ENCODE results near the gene DHPS.
"Not testable (repeated sequence)": the region's sequence is repeated elsewhere in the genome, so short reads cannot be mapped to it uniquely, and the experiment has no call there.

Gene DHPS

GRCh38 chr19:12715929-12716328, 34.2 kb upstream of the DHPS start:
- H3K27ac Mint-ChIP-seq = no peak overlapping the region
- H3K4me1 Mint-ChIP-seq (ENCODE audit: low read depth) = peaks cover 18% of the 10 kb centered on the region
- intact Hi-C loops (cut with micrococcal nuclease) = no loop called here
- H3K9me3 Mint-ChIP-seq = no peaks in the 10 kb centered on the region
- H3K4me3 Mint-ChIP-seq = no peak overlapping the region
- peaks cover 86% of the 10 kb centered on the region for H3K36me3 Mint-ChIP-seq (ENCODE audit: low read depth)
- H3K27me3 Mint-ChIP-seq = no peaks in the 10 kb centered on the region

GRCh38 chr19:12715102-12715501, 33.4 kb upstream of the DHPS start:
- no peaks in the 10 kb centered on the region for H3K9me3 Mint-ChIP-seq
- H3K36me3 Mint-ChIP-seq (ENCODE audit: low read depth) = peaks cover 88% of the 10 kb centered on the region
- H3K4me1 Mint-ChIP-seq (ENCODE audit: low read depth) = peaks cover 12% of the 10 kb centered on the region
- no peak overlapping the region for H3K27ac Mint-ChIP-seq
- H3K27me3 Mint-ChIP-seq = no peaks in the 10 kb centered on the region
- H3K4me3 Mint-ChIP-seq = no peak overlapping the region
- intact Hi-C loops (cut with micrococcal nuclease) = no loop called here

GRCh38 chr19:12713304-12713703, 31.6 kb upstream of the DHPS start:
- H3K36me3 Mint-ChIP-seq (ENCODE audit: low read depth) = peaks cover 95% of the 10 kb centered on the region
- H3K4me3 Mint-ChIP-seq; H3K27me3 Mint-ChIP-seq; intact Hi-C loops (cut with micrococcal nuclease); H3K9me3 Mint-ChIP-seq; H3K27ac Mint-ChIP-seq; H3K4me1 Mint-ChIP-seq (ENCODE audit: low read depth): not testable (repeated sequence)

- H3K27ac Mint-ChIP-seq; H3K9me3 Mint-ChIP-seq; intact Hi-C loops (cut with micrococcal nuclease); H3K27me3 Mint-ChIP-seq; H3K4me1 Mint-ChIP-seq (ENCODE audit: low read depth); H3K4me3 Mint-ChIP-seq: not testable (repeated sequence)
- H3K36me3 Mint-ChIP-seq (ENCODE audit: low read depth) = peaks cover 98% of the 10 kb centered on the region
Measured at GRCh38 chr19:12712077-12712476, 30.4 kb upstream of the DHPS start.

- Mint-ChIP-seq H3K4me1 (ENCODE audit: low read depth) (no peaks in the 10 kb centered on the region), H3K36me3 (ENCODE audit: low read depth) (peaks cover 98% of the 10 kb centered on the region), H3K27me3 (no peaks in the 10 kb centered on the region), H3K27ac (no peak overlapping the region), H3K9me3 (no peaks in the 10 kb centered on the region), H3K4me3 (no peak overlapping the region)
- intact Hi-C loops (cut with micrococcal nuclease) = no loop called here
Measured at GRCh38 chr19:12711187-12711586, 29.5 kb upstream of the DHPS start.

- Mint-ChIP-seq H3K9me3 (no peaks in the 10 kb centered on the region), H3K4me3 (no peak overlapping the region), H3K27ac (no peak overlapping the region), H3K36me3 (ENCODE audit: low read depth) (peaks cover 98% of the 10 kb centered on the region), H3K27me3 (no peaks in the 10 kb centered on the region), H3K4me1 (ENCODE audit: low read depth) (no peaks in the 10 kb centered on the region)
- intact Hi-C loops (cut with micrococcal nuclease) = no loop called here
Measured at GRCh38 chr19:12708641-12709040, 27.0 kb upstream of the DHPS start.

- H3K4me3 Mint-ChIP-seq = no peak overlapping the region
- no peak overlapping the region for H3K27ac Mint-ChIP-seq
- H3K36me3 Mint-ChIP-seq (ENCODE audit: low read depth) = peaks cover 100% of the 10 kb centered on the region
- intact Hi-C loops (cut with micrococcal nuclease) = no loop called here
- H3K9me3 Mint-ChIP-seq = no peaks in the 10 kb centered on the region
- H3K4me1 Mint-ChIP-seq (ENCODE audit: low read depth) = no peaks in the 10 kb centered on the region
- no peaks in the 10 kb centered on the region for H3K27me3 Mint-ChIP-seq
Measured at GRCh38 chr19:12706332-12706718, 24.6 kb upstream of the DHPS start.

- intact Hi-C loops (cut with micrococcal nuclease) = no loop called here
- H3K36me3 Mint-ChIP-seq (ENCODE audit: low read depth) = peaks cover 100% of the 10 kb centered on the region
Measured at GRCh38 chr19:12705654-12706331, 24.1 kb upstream of the DHPS start.

GRCh38 chr19:12705169-12705568, 23.5 kb upstream of the DHPS start:
- intact Hi-C loops (cut with micrococcal nuclease) = no loop called here
- no peaks in the 10 kb centered on the region for H3K9me3 Mint-ChIP-seq
- no peaks in the 10 kb centered on the region for H3K4me1 Mint-ChIP-seq (ENCODE audit: low read depth)
- H3K36me3 Mint-ChIP-seq (ENCODE audit: low read depth) = peaks cover 100% of the 10 kb centered on the region
- no peaks in the 10 kb centered on the region for H3K27me3 Mint-ChIP-seq
- H3K27ac Mint-ChIP-seq = no peak overlapping the region
- no peak overlapping the region for H3K4me3 Mint-ChIP-seq

More at GRCh38 chr19:12705654-12706331, 24.1 kb upstream of the DHPS start:
- Mint-ChIP-seq H3K4me3 (no peak overlapping the region), H3K27me3 (no peaks in the 10 kb centered on the region), H3K9me3 (no peaks in the 10 kb centered on the region), H3K27ac (no peak overlapping the region), H3K4me1 (ENCODE audit: low read depth) (no peaks in the 10 kb centered on the region)

GRCh38 chr19:12703046-12703445, 21.4 kb upstream of the DHPS start:
- no peaks in the 10 kb centered on the region for H3K9me3 Mint-ChIP-seq
- no peak overlapping the region for H3K4me3 Mint-ChIP-seq
- H3K27me3 Mint-ChIP-seq = no peaks in the 10 kb centered on the region
- H3K27ac Mint-ChIP-seq = no peak overlapping the region
- intact Hi-C loops (cut with micrococcal nuclease) = no loop called here
- H3K4me1 Mint-ChIP-seq (ENCODE audit: low read depth) = peaks cover 9% of the 10 kb centered on the region
- peaks cover 98% of the 10 kb centered on the region for H3K36me3 Mint-ChIP-seq (ENCODE audit: low read depth)

- intact Hi-C loops (cut with micrococcal nuclease) = no loop called here
Measured at GRCh38 chr19:12701596-12702282, 20.1 kb upstream of the DHPS start.

GRCh38 chr19:12698138-12698537, 16.5 kb upstream of the DHPS start:
- no peaks in the 10 kb centered on the region for H3K27me3 Mint-ChIP-seq
- H3K36me3 Mint-ChIP-seq (ENCODE audit: low read depth) = peaks cover 51% of the 10 kb centered on the region
- no peaks in the 10 kb centered on the region for H3K9me3 Mint-ChIP-seq
- peaks cover 10% of the 10 kb centered on the region for H3K4me1 Mint-ChIP-seq (ENCODE audit: low read depth)
- H3K27ac Mint-ChIP-seq = peak overlapping the region; percentile 37
- peak overlapping the region; percentile 28 for H3K4me3 Mint-ChIP-seq
- intact Hi-C loops (cut with micrococcal nuclease) = no loop called here

More at GRCh38 chr19:12701596-12702282, 20.1 kb upstream of the DHPS start:
- peaks cover 10% of the 10 kb centered on the region for H3K4me1 Mint-ChIP-seq (ENCODE audit: low read depth)
- H3K4me3 Mint-ChIP-seq = no peak overlapping the region
- no peaks in the 10 kb centered on the region for H3K27me3 Mint-ChIP-seq
- H3K27ac Mint-ChIP-seq = no peak overlapping the region
- no peaks in the 10 kb centered on the region for H3K9me3 Mint-ChIP-seq
- H3K36me3 Mint-ChIP-seq (ENCODE audit: low read depth) = peaks cover 87% of the 10 kb centered on the region

- Mint-ChIP-seq H3K27ac (peak overlapping the region; percentile 93), H3K36me3 (ENCODE audit: low read depth) (peaks cover 44% of the 10 kb centered on the region), H3K4me3 (peak overlapping the region; percentile 23), H3K4me1 (ENCODE audit: low read depth) (peaks cover 10% of the 10 kb centered on the region)
- intact Hi-C loops (cut with micrococcal nuclease); H3K27me3 Mint-ChIP-seq; H3K9me3 Mint-ChIP-seq: not testable (repeated sequence)
Measured at GRCh38 chr19:12697425-12697824, 15.7 kb upstream of the DHPS start.

- Mint-ChIP-seq H3K36me3 (ENCODE audit: low read depth) (peaks cover 36% of the 10 kb centered on the region), H3K4me1 (ENCODE audit: low read depth) (peaks cover 10% of the 10 kb centered on the region), H3K4me3 (peak within 1 kb of the TSS; percentile 82), H3K27me3 (no peaks in the 10 kb centered on the region), H3K27ac (peak within 1 kb of the TSS; percentile 93), H3K9me3 (no peaks in the 10 kb centered on the region)
- intact Hi-C loops (cut with micrococcal nuclease) = no loop called here
Measured at GRCh38 chr19:12696366-12697335, 15.0 kb upstream of the DHPS start, which contains the start of gene FBXW9. TSS of gene FBXW9 (minus strand) at chr19:12696631. CDS start at chr19:12696581, 50 bp downstream.
